IMR-90 (cell line): Measurements from ENCODE around the gene RBM5. TPM values are rescaled to one million over a fixed set of nuclear protein-coding genes. Genes with fewer than 3 reads are reported as not detected.

ENCODE experiments used
- ATAC-seq: fragments of 200-7000 bp; cut with Tn5 transposase; 2 replicates; pipeline ENCODE4 v1.9.1; 2020; ENCODE audit warnings: low read depth, mild to moderate bottlenecking, moderate library complexity
- BruUV-seq: library from RNA; stranded (reverse); fragments of 400-500 nt; replicated peaks from 2 replicates; lab custom pipeline; 2021; lab: Mats Ljungman, UMichigan
- CTCF ChIA-PET: fragments of 300-600 bp; formaldehyde crosslinking; extraction: SDS; loops from one replicate; lab custom pipeline; 2021; ENCODE audit warnings: antibody characterized with exemption; lab: Yijun Ruan, JAX
- POLR2A ChIA-PET: fragments of 300-600 bp; sonication (Branson Sonifier 250); formaldehyde crosslinking; loops from one replicate; lab custom pipeline; 2022; ENCODE audit warnings: antibody characterized with exemption; ENCODE audit not compliant: unreplicated experiment; lab: Charles Lee
- DNase-seq: peaks from one replicate; pipeline ENCODE4 v3.0.0; 2013
- H2AFZ ChIP-seq: replicated peaks from 2 replicates; pipeline ENCODE3; 2013; ENCODE audit warnings: low read length, mild to moderate bottlenecking; ENCODE audit not compliant: poor library complexity
- H2AK5ac ChIP-seq: 2 replicates; pipeline ENCODE4 v1.6.1; 2013; ENCODE audit warnings: low read depth, low read length, inconsistent platforms
- H2AK9ac ChIP-seq: replicated peaks from 2 replicates; pipeline ENCODE3; 2013; ENCODE audit warnings: mild to moderate bottlenecking, low read depth, low read length, moderate library complexity; ENCODE audit not compliant: poor library complexity
- H2BK120ac ChIP-seq: 2 replicates; pipeline ENCODE4 v1.6.1; 2013; ENCODE audit warnings: low read depth, low read length, inconsistent platforms
- H2BK15ac ChIP-seq: 3 replicates; pipeline ENCODE4 v1.6.1; 2013; ENCODE audit warnings: low read depth, low read length, inconsistent platforms
- H2BK20ac ChIP-seq: 2 replicates; pipeline ENCODE4 v1.6.1; 2013; ENCODE audit warnings: low read depth, mild to moderate bottlenecking, inconsistent platforms, low read length, moderate library complexity
- H2BK5ac ChIP-seq: 2 replicates; pipeline ENCODE4 v1.6.1; 2013; ENCODE audit warnings: mild to moderate bottlenecking, low read depth, low read length, inconsistent platforms; ENCODE audit not compliant: poor library complexity, severe bottlenecking
- H3K14ac ChIP-seq: replicated peaks from 2 replicates; pipeline ENCODE4 v1.6.1; 2013; ENCODE audit warnings: low read depth, low read length, inconsistent platforms
- H3K18ac ChIP-seq: 2 replicates; pipeline ENCODE4 v1.6.1; 2013; ENCODE audit warnings: low read depth, low read length, control low read depth
- H3K23ac ChIP-seq: 2 replicates; pipeline ENCODE4 v1.6.1; 2013; ENCODE audit warnings: low read depth, low read length, inconsistent platforms
- H3K27ac ChIP-seq: 2 replicates; pipeline ENCODE4 v1.5.1; 2013; ENCODE audit warnings: mild to moderate bottlenecking, control low read depth, low read length; ENCODE audit not compliant: insufficient read depth
- H3K27me3 ChIP-seq: 2 replicates; pipeline ENCODE4 v1.6.1; 2013; ENCODE audit warnings: low read length; ENCODE audit not compliant: control insufficient read depth, insufficient read depth
- H3K36me3 ChIP-seq: 2 replicates; pipeline ENCODE4 v1.6.1; 2013; ENCODE audit warnings: low read length, mixed read lengths; ENCODE audit not compliant: control insufficient read depth, insufficient read depth
- H3K4ac ChIP-seq: 2 replicates; pipeline ENCODE4 v1.6.1; 2013; ENCODE audit warnings: low read depth, low read length, inconsistent platforms
- H3K4me1 ChIP-seq: 2 replicates; pipeline ENCODE4 v1.6.1; 2013; ENCODE audit warnings: low read length, mixed read lengths; ENCODE audit not compliant: control insufficient read depth, insufficient read depth
- H3K4me2 ChIP-seq: 2 replicates; pipeline ENCODE4 v1.6.1; 2013; ENCODE audit warnings: low read depth, mild to moderate bottlenecking, control low read depth, low read length, moderate library complexity
- H3K4me3 ChIP-seq: 2 replicates; pipeline ENCODE4 v1.5.1; 2013; ENCODE audit warnings: low read depth, mild to moderate bottlenecking, control low read depth, low read length, moderate library complexity; ENCODE audit not compliant: insufficient read depth
- H3K56ac ChIP-seq: 2 replicates; pipeline ENCODE4 v1.6.1; 2013; ENCODE audit warnings: low read length, inconsistent platforms; ENCODE audit not compliant: insufficient read depth; ENCODE audit errors: extremely low read depth
- H3K79me1 ChIP-seq, 2 experiments: 2 replicates each; pipeline ENCODE4 v1.6.1; 2013; ENCODE audit warnings: low read length in 2 of 2, inconsistent platforms in 1 of 2, low read depth in 1 of 2
- H3K9ac ChIP-seq: 2 replicates; pipeline ENCODE4 v1.6.1; 2013; ENCODE audit warnings: low read depth, low read length, control low read depth
- H3K9me1 ChIP-seq: 2 replicates; pipeline ENCODE4 v1.6.1; 2013; ENCODE audit warnings: low read length, inconsistent platforms; ENCODE audit not compliant: insufficient read depth
- H3K9me3 ChIP-seq: 2 replicates; pipeline ENCODE4 v1.6.1; 2013; ENCODE audit warnings: low read length; ENCODE audit not compliant: control insufficient read depth, insufficient read depth
- H4K20me1 ChIP-seq: 2 replicates; pipeline ENCODE4 v1.6.1; 2013; ENCODE audit warnings: low read length, inconsistent platforms; ENCODE audit not compliant: insufficient read depth
- H4K5ac ChIP-seq: 2 replicates; pipeline ENCODE4 v1.6.1; 2013; ENCODE audit warnings: mild to moderate bottlenecking, low read depth, low read length, control low read depth
- H4K8ac ChIP-seq, 2 experiments: 2 replicates each; pipeline ENCODE4 v1.6.1; 2013; ENCODE audit warnings: low read depth in 2 of 2, low read length in 2 of 2, control low read depth in 1 of 2, inconsistent platforms in 1 of 2
- H4K91ac ChIP-seq: 2 replicates; pipeline ENCODE4 v1.6.1; 2013; ENCODE audit warnings: low read depth, low read length, inconsistent platforms; ENCODE audit not compliant: insufficient read depth
- CEBPB ChIP-seq: IDR thresholded peaks from 2 replicates; pipeline ENCODE4 v1.6.1; 2012; ENCODE audit warnings: low read depth, low read length, improper control_type of control experiment
- FOS ChIP-seq: fragments of 150-350 bp; IDR thresholded peaks from 2 replicates; pipeline ENCODE4 v1.6.1; 2016; ENCODE audit warnings: low read depth, low read length
- MXI1 ChIP-seq: IDR thresholded peaks from 2 replicates; pipeline ENCODE4 v1.6.1; 2012; ENCODE audit warnings: low read depth, mild to moderate bottlenecking, low read length, moderate library complexity, borderline replicate concordance
- WGBS, 2 experiments: methylation state at CpG; one replicate each; pipeline versions ENCODE4 v1.1.5 to v1.1.7; 2013; ENCODE audit warnings: missing lambda C conversion rate in 2 of 2; ENCODE audit not compliant: insufficient read length in 1 of 2; ENCODE audit errors: extremely low coverage in 2 of 2; 5-methylcytosine and 5-hydroxymethylcytosine counted together
- dilution Hi-C: fragments of 300-500 bp; cut with HindIII; formaldehyde crosslinking; loops from one replicate; pipeline ENCODE4 v1.14.3; 2018; ENCODE audit warnings: low sequenced_read_pairs; ENCODE audit not compliant: unreplicated experiment
- in situ Hi-C: fragments of 300-500 bp; cut with MboI; formaldehyde crosslinking; loops from 3 replicates; pipeline ENCODE4 v1.14.3; 2019; ENCODE audit warnings: low sequenced_read_pairs, inconsistent platforms, mixed read lengths
- intact Hi-C: fragments of 100-400 bp; cut with micrococcal nuclease; formaldehyde crosslinking; loops from 2 replicates; pipeline ENCODE4 v1.10.0; 2022
- polyA plus RNA-seq, 3 experiments: library from polyadenylated mRNA; depleted of rRNA; stranded (reverse); fragments of >200 nt; gene quantifications; 2 replicates each; pipeline ENCODE4 v1.2.3, GENCODE V29; 2012; ENCODE audit warnings: low replicate concordance in 1 of 3
- total RNA-seq: library from RNA; depleted of rRNA; stranded (reverse); fragments of >200 nt; gene quantifications from 2 replicates; pipeline ENCODE4 v1.2.3, GENCODE V29; 2012

The RBM5 gene
- total and polyA plus RNA-seq, 2 of the 4 experiments (the other 2 are of a cell fraction) = 121 to 155 TPM

DNA sequence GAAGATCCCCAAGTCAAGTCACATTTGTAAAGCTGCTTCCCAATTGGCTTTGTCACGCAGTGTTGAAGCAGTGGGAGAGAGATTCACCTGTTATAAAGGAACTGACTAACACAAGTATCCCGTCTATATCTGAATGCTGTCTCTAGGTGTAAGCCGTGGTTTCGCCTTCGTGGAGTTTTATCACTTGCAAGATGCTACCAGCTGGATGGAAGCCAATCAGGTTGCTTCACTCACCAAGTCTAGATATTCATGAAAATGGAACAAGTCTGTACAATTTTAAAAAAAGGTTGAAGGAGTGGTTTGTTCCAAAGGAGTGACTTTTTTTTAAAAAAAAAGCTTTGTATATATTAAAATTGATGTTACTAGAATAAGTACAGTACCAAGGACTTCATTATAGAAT lies 11.7 kb downstream of the RBM5 start:
- H3K9me1 ChIP-seq = peaks cover 7% of the 10 kb centered on the region; the same call in 1 of the 2 replicates
- H3K4me3 ChIP-seq = no peak overlapping the region
- H3K9me3 ChIP-seq = no peaks in the 10 kb centered on the region
- POLR2A ChIA-PET = no interaction called here
- peaks cover 51% of the 10 kb centered on the region for H4K20me1 ChIP-seq
- H3K18ac ChIP-seq = no peak overlapping the region
- H3K4me1 ChIP-seq = peaks cover under 1% of the 10 kb centered on the region; the same call in 1 of the 2 replicates
- peaks cover 74% of the 10 kb centered on the region for H3K36me3 ChIP-seq
- H3K56ac ChIP-seq = no peak overlapping the region
- DNase-seq (no peak), ATAC-seq (no peak)
- BruUV-seq = no TSS peak
- no peak overlapping the region for H2AK5ac ChIP-seq
- no peak overlapping the region for H3K9ac ChIP-seq
- no peak overlapping the region for H4K8ac ChIP-seq
- no peak overlapping the region for H2BK15ac ChIP-seq
- no peaks in the 10 kb centered on the region for H3K27me3 ChIP-seq
- no peak overlapping the region for H2BK5ac ChIP-seq
- in situ Hi-C loops = no loop called here
- CTCF ChIA-PET = no interaction called here
- WGBS, 2 experiments = no CpG with 5 or more reads among the region's 5 CpGs
- no peak overlapping the region for H3K23ac ChIP-seq
- dilution Hi-C loops = no loop called here
- peaks cover 30 to 82% of the 10 kb centered on the region in 2 experiments for H3K79me1 ChIP-seq
- no peak overlapping the region for H2BK20ac ChIP-seq
- no peak overlapping the region for H3K4ac ChIP-seq
- no peak overlapping the region for H4K91ac ChIP-seq
- no peak for TF ChIP-seq CEBPB
- TF ChIP-seq FOS = no peak
- TF ChIP-seq MXI1 = no peak
- H2BK120ac ChIP-seq = no peak overlapping the region
- H2AFZ ChIP-seq = no peak overlapping the region
- intact Hi-C loops = loop anchor here (10.0 kb wide), 1 partner anchor 1256 kb away; the partner anchor contains the start of gene PRKAR2A
- H3K14ac ChIP-seq = no peak overlapping the region
- no peak overlapping the region for H2AK9ac ChIP-seq
- no peak overlapping the region for H3K27ac ChIP-seq
- no peak overlapping the region for H4K5ac ChIP-seq
- H3K4me2 ChIP-seq = no peak overlapping the region
